Sigmoid colon (tissue), 7 donors: Measurements from ENCODE around the gene DIAPH1. TPM values are rescaled to one million over a fixed set of nuclear protein-coding genes. Genes with fewer than 3 reads are reported as not detected.

ENCODE experiments used
- DNase-seq: peaks from one replicate; pipeline ENCODE4 v3.0.0-alpha.2; 2019
- H3K27ac ChIP-seq, 4 donors: fragments of 200-600 bp; sonication (generic); one replicate each; pipeline ENCODE4 v1.5.1; 2016 to 2019; ENCODE audit warnings: mild to moderate bottlenecking in 1 of 4
- H3K27me3 ChIP-seq, 3 donors: fragments of 200-600 bp; sonication (generic); one replicate each; pipeline ENCODE4 v1.5.1; 2019; ENCODE audit warnings: mild to moderate bottlenecking in 1 of 3
- H3K36me3 ChIP-seq, 4 donors: fragments of 200-600 bp; sonication (generic); one replicate each; pipeline ENCODE4 v1.5.1; 2016 to 2019
- H3K4me1 ChIP-seq, 4 donors: fragments of 200-600 bp; sonication (generic); one replicate each; pipeline ENCODE4 v1.5.1; 2017 to 2019
- H3K4me3 ChIP-seq, 4 donors: fragments of 200-600 bp; sonication (generic); one replicate each; pipeline ENCODE4 v1.5.1; 2017 to 2019; ENCODE audit warnings: mild to moderate bottlenecking in 2 of 4, moderate library complexity in 1 of 4
- H3K9me3 ChIP-seq, 4 donors: fragments of 200-600 bp in 3 of 4; sonication (generic) in 3 of 4; one replicate each; pipeline versions ENCODE4 v1.5.1 to v1.6.1; 2013 to 2019
- CTCF ChIP-seq, 4 experiments: fragments of 450-650 bp in 3 of 4; fragments of 200-600 bp in 1 of 4; IDR thresholded peaks; one replicate each; pipeline ENCODE4 v1.5.1; 2016 to 2019; ENCODE audit warnings: antibody characterized with exemption in 4 of 4, mild to moderate bottlenecking in 3 of 4, moderate library complexity in 2 of 4
- EP300 ChIP-seq, 4 donors: sonication (generic); formaldehyde crosslinking; IDR thresholded peaks; one replicate each; pipeline ENCODE4 v1.6.1; 2017; ENCODE audit warnings: antibody characterized with exemption in 4 of 4
- POLR2A ChIP-seq, 2 donors: fragments of 450-650 bp; IDR thresholded peaks; one replicate each; pipeline ENCODE4 v1.6.1; 2016; ENCODE audit warnings: antibody characterized with exemption in 2 of 2, mild to moderate bottlenecking in 2 of 2, moderate library complexity in 2 of 2
- POLR2AphosphoS5 ChIP-seq, 4 donors: sonication (generic); formaldehyde crosslinking; IDR thresholded peaks; one replicate each; pipeline ENCODE4 v1.6.1; 2017; ENCODE audit warnings: antibody characterized with exemption in 4 of 4
- whole genome bisulfite sequencing, 2 donors: extraction: QIAGEN DNeasy Blood & Tissue Kit; methylation state at CpG; one replicate each; pipeline ENCODE4 v1.1.7; 2013; 5-methylcytosine and 5-hydroxymethylcytosine counted together
- intact Hi-C: fragments of 100-400 bp; cut with DNase I; formaldehyde crosslinking; loops from one replicate; pipeline ENCODE4 v1.15.1; 2023
- polyA plus RNA-seq, 3 donors: library from polyadenylated mRNA; stranded (reverse); fragments of 200-250 nt; gene quantifications; one replicate each; pipeline ENCODE4 v1.2.3, GENCODE V29; 2013
- total RNA-seq, 4 donors: library from RNA; depleted of rRNA; stranded (reverse); fragments of >200 nt; gene quantifications; one replicate each; pipeline ENCODE4 v1.1.0, GENCODE V29; 2016
- donor health status: healthy with polysubstance abuse.
- donor health status: Bipolar disorder and iron deficiency.
- donor health status: healthy.

DIAPH1 gene
- total and polyA plus RNA-seq, 7 donors = 14.4 to 105 (median 26.9) TPM

DNA sequence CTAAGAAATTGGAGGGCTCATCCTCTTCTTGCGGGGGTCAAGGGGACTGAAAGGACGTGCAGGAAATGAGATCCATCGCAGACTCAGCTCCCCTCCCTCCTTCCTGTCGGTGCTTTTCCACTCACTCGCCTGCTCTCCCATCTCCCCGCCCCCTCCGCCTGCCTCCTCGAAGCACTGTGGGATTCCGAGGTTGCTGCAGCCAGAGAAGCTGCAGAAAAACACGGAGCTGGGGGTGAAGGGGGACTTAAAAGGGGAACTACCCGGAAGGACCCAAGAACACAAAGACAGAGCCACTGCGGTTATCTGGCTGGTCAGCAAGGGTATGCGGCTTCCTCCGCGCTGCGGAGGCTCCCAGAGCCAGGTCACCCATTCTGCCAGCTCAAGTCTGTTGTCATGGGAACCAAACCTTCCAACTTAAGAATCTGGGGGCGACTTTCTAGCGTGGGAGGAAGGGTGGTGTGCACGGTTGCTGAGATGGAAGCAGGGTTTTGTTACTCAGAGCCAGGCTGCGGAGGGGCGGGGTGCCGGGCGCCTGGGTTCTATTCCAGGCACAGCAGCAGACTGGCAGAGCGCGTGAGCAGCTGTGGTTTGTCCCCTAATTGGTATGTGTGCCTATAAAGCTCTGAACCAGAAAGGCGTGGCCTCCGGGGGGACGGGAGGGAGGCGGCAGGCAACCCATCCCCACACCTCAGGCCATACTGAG is 105.0 kb downstream of the DIAPH1 start:
- intact Hi-C loops = no loop called here
- H3K4me1 ChIP-seq = peaks cover 0 to 51% (median 43%) of the 10 kb centered on the region in 4 donors
- peak; percentile 94 for DNase-seq
- peaks cover 0 to 13% (median 6%) of the 10 kb centered on the region in 4 donors for H3K36me3 ChIP-seq
- H3K27me3 ChIP-seq = no peaks in the 10 kb centered on the region
- 17 to 52% methylated on average over 29 of the region's 29 CpGs for WGBS, 2 donors
- peak overlapping the region; percentile 50 to 72 (median 60) for H3K4me3 ChIP-seq
- peak overlapping the region; percentile 89 to 97 (median 92) for H3K27ac ChIP-seq
- H3K9me3 ChIP-seq = no peaks in the 10 kb centered on the region
- TF ChIP-seq POLR2AphosphoS5 (IDR thresholded peaks at IDR 0.05) (peak; percentile 59 to 79 (median 66)), EP300 (IDR thresholded peaks at IDR 0.05) (peak in 2 of 4 donors; percentile 44 to 46), POLR2A (IDR thresholded peaks at IDR 0.05) (peak in 1 of 2 donors; percentile 35), CTCF (IDR thresholded peaks at IDR 0.05) (peak in 1 of 4 experiments; percentile 3)

GRCh38 chr5:141512911-141513626 is 105.7 kb downstream of the DIAPH1 start:
- Histone ChIP-seq H3K4me1 (peaks cover 0 to 58% (median 50%) of the 10 kb centered on the region in 4 donors), H3K27ac (peak overlapping the region; percentile 89 to 97 (median 92)), H3K36me3 (peaks cover 0 to 13% (median 6%) of the 10 kb centered on the region in 4 donors), H3K9me3 (no peaks in the 10 kb centered on the region), H3K4me3 (peak overlapping the region; percentile 50 to 72 (median 60)), H3K27me3 (no peaks in the 10 kb centered on the region)
- DNase-seq = no peak
- intact Hi-C loops = loop anchor here (1.0 kb wide), 1 partner anchor 37 kb away; no protein-coding TSS in a partner anchor
- WGBS, 2 donors = 7 to 40% methylated on average over 43 of the region's 43 CpGs
- TF ChIP-seq POLR2AphosphoS5 (IDR thresholded peaks at IDR 0.05) (peak in 2 of 4 donors; percentile 3 to 36), POLR2A (IDR thresholded peaks at IDR 0.05) (no peak)

DNA sequence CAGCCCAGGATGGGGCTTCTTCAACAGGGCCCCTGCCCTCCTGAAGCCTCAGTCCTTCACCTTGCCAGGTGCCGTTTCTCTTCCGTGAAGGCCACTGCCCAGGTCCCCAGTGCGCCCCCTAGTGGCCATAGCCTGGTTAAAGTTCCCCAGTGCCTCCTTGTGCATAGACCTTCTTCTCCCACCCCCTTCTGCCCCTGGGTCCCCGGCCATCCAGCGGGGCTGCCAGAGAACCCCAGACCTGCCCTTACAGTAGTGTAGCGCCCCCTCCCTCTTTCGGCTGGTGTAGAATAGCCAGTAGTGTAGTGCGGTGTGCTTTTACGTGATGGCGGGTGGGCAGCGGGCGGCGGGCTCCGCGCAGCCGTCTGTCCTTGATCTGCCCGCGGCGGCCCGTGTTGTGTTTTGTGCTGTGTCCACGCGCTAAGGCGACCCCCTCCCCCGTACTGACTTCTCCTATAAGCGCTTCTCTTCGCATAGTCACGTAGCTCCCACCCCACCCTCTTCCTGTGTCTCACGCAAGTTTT is 106.3 kb downstream of the DIAPH1 start:
- TF ChIP-seq POLR2A (IDR thresholded peaks at IDR 0.05) = no peak
- peak in 3 of 4 donors; percentile 31 to 46 (median 33) for TF ChIP-seq POLR2AphosphoS5 (IDR thresholded peaks at IDR 0.05)
- peak; percentile 82 to 91 (median 88) for TF ChIP-seq CTCF (IDR thresholded peaks at IDR 0.05)
- no peak for TF ChIP-seq EP300 (IDR thresholded peaks at IDR 0.05)
- intact Hi-C loops = loop anchor here (1.0 kb wide), 1 partner anchor 36 kb away; no protein-coding TSS in a partner anchor
- 6 to 37% methylated on average over 28 of the region's 28 CpGs for WGBS, 2 donors
- peak; percentile 93 for DNase-seq
- peak overlapping the region; percentile 89 to 97 (median 92) for H3K27ac ChIP-seq
- H3K27me3 ChIP-seq = no peaks in the 10 kb centered on the region
- H3K36me3 ChIP-seq = peaks cover 0 to 13% (median 6%) of the 10 kb centered on the region in 4 donors
- H3K4me1 ChIP-seq = peaks cover 0 to 64% (median 56%) of the 10 kb centered on the region in 4 donors
- no peaks in the 10 kb centered on the region for H3K9me3 ChIP-seq
- H3K4me3 ChIP-seq = peak overlapping the region; percentile 50 to 72 (median 60)

DNA sequence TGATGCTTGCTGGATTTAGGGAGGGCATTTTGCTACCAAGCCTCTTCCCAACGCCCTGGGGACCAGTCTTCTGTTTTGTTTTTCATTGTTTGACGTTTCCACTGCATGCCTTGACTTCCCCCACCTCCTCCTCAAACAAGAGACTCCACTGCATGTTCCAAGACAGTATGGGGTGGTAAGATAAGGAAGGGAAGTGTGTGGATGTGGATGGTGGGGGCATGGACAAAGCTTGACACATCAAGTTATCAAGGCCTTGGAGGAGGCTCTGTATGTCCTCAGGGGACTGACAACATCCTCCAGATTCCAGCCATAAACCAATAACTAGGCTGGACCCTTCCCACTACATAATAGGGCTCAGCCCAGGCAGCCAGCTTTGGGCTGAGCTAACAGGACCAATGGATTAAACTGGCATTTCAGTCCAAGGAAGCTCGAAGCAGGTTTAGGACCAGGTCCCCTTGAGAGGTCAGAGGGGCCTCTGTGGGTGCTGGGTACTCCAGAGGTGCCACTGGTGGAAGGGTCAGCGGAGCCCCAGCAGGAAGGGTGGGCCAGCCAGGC is 107.0 kb downstream of the DIAPH1 start:
- Histone ChIP-seq H3K4me1 (peaks cover 0 to 70% (median 62%) of the 10 kb centered on the region in 4 donors), H3K27me3 (no peaks in the 10 kb centered on the region), H3K36me3 (peaks cover 0 to 15% (median 7%) of the 10 kb centered on the region in 4 donors), H3K4me3 (peak overlapping the region in 3 of 4 donors; percentile 58 to 72 (median 62)), H3K9me3 (no peaks in the 10 kb centered on the region), H3K27ac (peak overlapping the region; percentile 89 to 97 (median 92))
- no peak for TF ChIP-seq POLR2A (IDR thresholded peaks at IDR 0.05)
- TF ChIP-seq POLR2AphosphoS5 (IDR thresholded peaks at IDR 0.05) = no peak
- no peak for TF ChIP-seq EP300 (IDR thresholded peaks at IDR 0.05)
- no peak for TF ChIP-seq CTCF (IDR thresholded peaks at IDR 0.05)
- intact Hi-C loops = loop anchor here (1.0 kb wide), 1 partner anchor 36 kb away; no protein-coding TSS in a partner anchor
- DNase-seq = no peak
- WGBS, 2 donors = 67 to 74% methylated on average over 4 of the region's 4 CpGs
